Left ventricle myocardium inferior (tissue), 1 donor: ENCODE data around the gene CNGA3. TPM values are rescaled to one million over a fixed set of nuclear protein-coding genes. Genes with fewer than 3 reads are reported as not detected.
"Not testable (repeated sequence)": the region's sequence is repeated elsewhere in the genome, so short reads cannot be mapped to it uniquely, and the experiment has no call there.

Experiments used
- DNase-seq: peaks from one replicate; pipeline ENCODE4 v3.0.0-alpha.2; 2020
- H3K27ac ChIP-seq: fragments of 200-600 bp; replicated peaks from 2 replicates; pipeline ENCODE4 v1.8.0; 2021
- H3K27me3 ChIP-seq: fragments of 200-600 bp; 2 replicates; pipeline ENCODE4 v1.8.0; 2021; ENCODE audit warnings: low read depth
- H3K36me3 ChIP-seq: fragments of 200-600 bp; 2 replicates; pipeline ENCODE4 v1.8.0; 2021
- H3K4me1 ChIP-seq: fragments of 200-600 bp; 2 replicates; pipeline ENCODE4 v1.8.0; 2021
- H3K4me3 ChIP-seq: fragments of 200-600 bp; 2 replicates; pipeline ENCODE4 v1.8.0; 2021; ENCODE audit warnings: mild to moderate bottlenecking, moderate library complexity
- H3K9me3 ChIP-seq: fragments of 200-600 bp; replicated peaks from 2 replicates; pipeline ENCODE4 v1.8.0; 2021
- intact Hi-C: fragments of 100-400 bp; cut with micrococcal nuclease; formaldehyde crosslinking; loops from one replicate; pipeline ENCODE4 v1.11.0; 2022
- total RNA-seq: library from RNA; stranded (reverse); fragmentation: NEBNext Ultra II Directional; extraction: Animal tissue kit (Norgen Biotek cat#: 25700); gene quantifications from one replicate; pipeline ENCODE4 v1.2.1, GENCODE V29; 2021
- TF ChIP-seq, protein P1 (sequence below): fragments of 200-600 bp; IDR thresholded peaks from 2 replicates; pipeline ENCODE4 v1.8.0; 2021; ENCODE audit warnings: antibody characterized with exemption, mild to moderate bottlenecking, borderline replicate concordance
- donor health status: DM: no; HTN: yes; CAD: no; lungs with severe emphysema.

CNGA3 gene
- total RNA-seq, 1 donor from 2014 or later: not detected

DNA sequence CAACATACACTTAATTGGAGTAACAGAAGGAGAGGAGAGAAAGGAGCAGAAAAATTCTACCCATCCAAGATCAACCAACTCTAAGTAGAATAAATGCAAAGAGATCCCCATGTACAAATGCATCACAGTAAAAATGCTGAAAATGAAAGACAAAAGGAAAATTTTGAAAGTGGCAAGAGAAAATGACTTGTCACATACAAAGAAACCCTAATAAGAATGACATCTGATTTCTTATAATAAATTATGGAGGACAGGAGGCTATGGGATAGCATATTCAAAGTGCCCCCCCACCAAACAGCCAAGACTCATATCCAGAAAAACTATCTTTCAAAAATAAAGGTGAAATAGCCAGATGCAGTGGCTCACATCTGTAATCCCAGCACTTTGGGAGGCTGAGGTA is 76.2 kb downstream of the CNGA3 start:
- TF ChIP-seq, protein P1, sequence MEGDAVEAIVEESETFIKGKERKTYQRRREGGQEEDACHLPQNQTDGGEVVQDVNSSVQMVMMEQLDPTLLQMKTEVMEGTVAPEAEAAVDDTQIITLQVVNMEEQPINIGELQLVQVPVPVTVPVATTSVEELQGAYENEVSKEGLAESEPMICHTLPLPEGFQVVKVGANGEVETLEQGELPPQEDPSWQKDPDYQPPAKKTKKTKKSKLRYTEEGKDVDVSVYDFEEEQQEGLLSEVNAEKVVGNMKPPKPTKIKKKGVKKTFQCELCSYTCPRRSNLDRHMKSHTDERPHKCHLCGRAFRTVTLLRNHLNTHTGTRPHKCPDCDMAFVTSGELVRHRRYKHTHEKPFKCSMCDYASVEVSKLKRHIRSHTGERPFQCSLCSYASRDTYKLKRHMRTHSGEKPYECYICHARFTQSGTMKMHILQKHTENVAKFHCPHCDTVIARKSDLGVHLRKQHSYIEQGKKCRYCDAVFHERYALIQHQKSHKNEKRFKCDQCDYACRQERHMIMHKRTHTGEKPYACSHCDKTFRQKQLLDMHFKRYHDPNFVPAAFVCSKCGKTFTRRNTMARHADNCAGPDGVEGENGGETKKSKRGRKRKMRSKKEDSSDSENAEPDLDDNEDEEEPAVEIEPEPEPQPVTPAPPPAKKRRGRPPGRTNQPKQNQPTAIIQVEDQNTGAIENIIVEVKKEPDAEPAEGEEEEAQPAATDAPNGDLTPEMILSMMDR: no peak
- Histone ChIP-seq H3K36me3 (no peaks in the 10 kb centered on the region), H3K27ac (no peak overlapping the region), H3K4me3 (no peak overlapping the region), H3K4me1 (no peaks in the 10 kb centered on the region), H3K9me3 (peaks cover 12% of the 10 kb centered on the region), H3K27me3 (no peaks in the 10 kb centered on the region)
- intact Hi-C loops: no loop called here
- no peak for DNase-seq

DNA sequence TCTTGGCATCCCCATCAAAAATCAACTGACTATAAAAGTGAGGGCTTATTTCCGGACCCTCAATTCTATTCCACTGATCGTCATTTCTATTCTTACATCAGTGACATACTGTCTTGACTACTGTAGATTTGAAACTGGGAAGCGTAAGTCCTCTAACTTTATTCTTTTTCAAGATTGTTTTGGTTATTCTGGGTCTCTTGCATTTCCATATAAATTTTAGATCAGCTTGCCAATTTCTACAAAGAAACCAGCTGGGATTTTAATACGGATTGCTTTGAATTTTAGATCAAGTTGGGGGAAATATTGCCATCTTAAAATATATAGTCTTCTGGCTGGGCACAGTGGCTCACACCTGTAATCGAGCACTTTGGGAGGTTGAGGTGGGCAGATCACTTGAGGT is 80.5 kb downstream of the CNGA3 start:
- DNase-seq: no peak
- Histone ChIP-seq H3K9me3 (peaks cover 14% of the 10 kb centered on the region), H3K4me3 (no peak overlapping the region), H3K4me1 (no peaks in the 10 kb centered on the region), H3K36me3 (no peaks in the 10 kb centered on the region), H3K27me3 (no peaks in the 10 kb centered on the region), H3K27ac (no peak overlapping the region)
- intact Hi-C loops: no loop called here
- TF ChIP-seq, protein P1: no peak

DNA sequence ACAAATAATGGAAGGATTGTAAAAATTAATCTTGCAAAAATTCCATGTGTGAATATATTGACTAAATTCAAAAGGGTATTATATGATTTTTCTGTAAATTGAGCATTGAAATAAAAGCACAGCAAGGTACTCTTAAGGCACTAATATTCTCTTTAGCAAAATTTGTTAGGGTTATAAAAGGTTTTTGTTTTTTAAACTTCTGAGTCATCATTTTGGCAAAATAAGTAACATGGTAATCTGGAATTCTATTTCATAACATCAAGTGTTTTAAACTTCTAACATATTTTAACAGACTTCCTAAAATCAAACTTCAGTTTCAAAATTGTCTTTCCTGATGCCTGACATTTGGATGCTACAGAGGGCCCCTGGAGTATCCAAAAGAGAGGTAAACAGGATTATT is 85.9 kb downstream of the CNGA3 start:
- H3K9me3 ChIP-seq: peaks cover 29% of the 10 kb centered on the region
- no peaks in the 10 kb centered on the region for H3K36me3 ChIP-seq
- TF ChIP-seq, protein P1: no peak
- H3K4me1 ChIP-seq: peaks cover 3% of the 10 kb centered on the region
- DNase-seq: no peak
- no peak overlapping the region for H3K27ac ChIP-seq
- H3K4me3 ChIP-seq: no peak overlapping the region
- H3K27me3 ChIP-seq: no peaks in the 10 kb centered on the region
- intact Hi-C loops: no loop called here

DNA sequence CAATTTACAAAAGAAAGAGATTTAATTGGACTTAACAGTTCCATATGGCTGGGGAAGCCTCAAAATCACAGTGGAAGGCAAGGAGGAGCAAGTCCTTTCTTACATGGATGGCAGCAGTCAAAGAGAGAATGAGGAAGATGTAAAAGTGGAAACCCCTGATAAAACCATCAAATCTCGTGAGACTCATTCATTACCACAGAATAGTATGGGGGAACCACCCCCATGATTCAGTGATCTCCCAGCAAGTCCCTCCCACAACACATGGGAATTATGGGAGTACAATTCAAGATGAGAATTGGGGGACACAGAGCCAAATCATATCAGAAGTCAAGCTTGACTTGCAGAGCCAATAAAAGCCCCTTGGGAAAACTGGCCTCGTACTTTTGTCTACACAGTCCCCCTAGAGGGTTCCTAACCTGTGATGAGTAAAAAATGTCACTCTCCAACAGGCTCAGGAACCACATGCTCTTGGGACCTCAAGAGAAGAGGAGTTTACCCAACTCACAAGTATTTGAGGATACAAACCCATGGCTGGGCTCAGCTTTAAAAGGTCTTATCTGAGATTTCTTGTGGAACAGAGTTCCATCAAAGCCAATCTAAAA is 87.2 kb downstream of the CNGA3 start:
- DNase-seq: no peak
- Histone ChIP-seq H3K36me3 (no peaks in the 10 kb centered on the region), H3K27me3 (no peaks in the 10 kb centered on the region), H3K27ac (no peak overlapping the region), H3K4me1 (peaks cover 4% of the 10 kb centered on the region), H3K9me3 (peaks cover 29% of the 10 kb centered on the region), H3K4me3 (no peak overlapping the region)
- intact Hi-C loops: no loop called here
- TF ChIP-seq, protein P1: no peak

DNA sequence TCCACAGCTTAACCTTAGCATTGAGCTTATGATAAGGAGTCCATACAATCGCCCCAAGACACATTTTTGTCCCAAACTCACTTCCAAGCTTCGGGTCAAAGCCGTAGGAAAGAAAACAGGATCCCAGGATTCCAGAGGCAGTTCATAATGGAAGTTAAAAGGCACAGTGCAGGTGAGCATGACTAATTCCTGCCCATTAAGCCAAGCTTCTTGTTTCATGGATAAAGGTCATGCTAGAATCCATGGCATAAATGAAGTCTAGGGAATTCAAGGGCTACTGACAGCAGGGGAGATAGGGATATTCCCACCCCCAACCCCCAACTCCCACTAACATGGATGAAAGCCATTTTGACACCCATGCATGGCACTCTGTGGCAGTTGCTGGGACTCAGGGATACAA is 88.2 kb downstream of the CNGA3 start:
- no peak for DNase-seq
- Histone ChIP-seq H3K27me3 (no peaks in the 10 kb centered on the region), H3K27ac (no peak overlapping the region), H3K4me1 (peaks cover 4% of the 10 kb centered on the region), H3K9me3 (peaks cover 38% of the 10 kb centered on the region), H3K4me3 (no peak overlapping the region), H3K36me3 (no peaks in the 10 kb centered on the region)
- TF ChIP-seq, protein P1: no peak
- intact Hi-C loops: no loop called here

DNA sequence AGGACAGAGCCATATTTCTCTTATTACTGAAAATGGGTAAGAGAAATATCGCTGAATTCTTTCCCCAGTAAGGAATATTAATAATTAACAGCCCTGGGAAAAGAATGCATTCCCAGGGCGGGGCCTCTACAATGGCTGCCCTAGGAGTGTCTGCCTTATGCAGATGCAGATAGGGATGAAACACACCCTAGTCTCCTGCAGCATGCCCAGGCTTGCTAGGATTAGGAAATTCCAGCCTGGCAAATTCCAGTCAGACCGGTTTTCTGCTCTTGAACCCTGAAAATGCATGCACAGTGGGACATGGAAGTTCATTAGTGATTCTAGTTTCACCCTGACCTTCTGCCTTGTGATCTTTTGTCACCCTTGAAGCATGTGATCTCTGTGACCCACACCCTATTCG is 89.4 kb downstream of the CNGA3 start:
- peaks cover 48% of the 10 kb centered on the region for H3K9me3 ChIP-seq
- H3K27me3 ChIP-seq, H3K4me3 ChIP-seq, H3K4me1 ChIP-seq, DNase-seq, H3K27ac ChIP-seq, H3K36me3 ChIP-seq, intact Hi-C loops: not testable (repeated sequence)
